Hindlimb muscle (tissue), 1 donor: ENCODE measurements around the gene RBM12. TPM values are rescaled to one million over a fixed set of nuclear protein-coding genes. Genes with fewer than 3 reads are reported as not detected.
"Not testable (repeated sequence)": the region's sequence is repeated elsewhere in the genome, so short reads cannot be mapped to it uniquely, and the experiment has no call there.

Experiments used
- DNase-seq: peaks from one replicate; pipeline ENCODE4 v3.0.0-alpha.2; 2013
- polyA plus RNA-seq: library from polyadenylated mRNA; unstranded; fragments of 120-200 nt; gene quantifications from one replicate; pipeline ENCODE4 v1.2.1, GENCODE V29; 2013; ENCODE audit not compliant: insufficient read length

Gene RBM12
- polyA plus RNA-seq, 1 donor, result 49.3 TPM

- DNase-seq, result no peak
Observed at GRCh38 chr20:35698298-35699126, 33.8 kb upstream of the RBM12 start.

GRCh38 chr20:35697696-35698297 lies 33.1 kb upstream of the RBM12 start:
- DNase-seq, result no peak

GRCh38 chr20:35695978-35696377 lies 31.3 kb upstream of the RBM12 start:
- DNase-seq, result no peak

- no peak for DNase-seq
Observed at GRCh38 chr20:35695245-35695749, 30.6 kb upstream of the RBM12 start.

- no peak for DNase-seq
Observed at GRCh38 chr20:35690265-35690664, 25.6 kb upstream of the RBM12 start.

- not testable (repeated sequence) for DNase-seq
Observed at GRCh38 chr20:35686872-35687271, 22.2 kb upstream of the RBM12 start.

GRCh38 chr20:35685368-35685767 lies 20.7 kb upstream of the RBM12 start:
- not testable (repeated sequence) for DNase-seq

- no peak for DNase-seq
Observed at GRCh38 chr20:35681960-35682359, 17.3 kb upstream of the RBM12 start.

GRCh38 chr20:35680452-35681183 lies 15.9 kb upstream of the RBM12 start:
- no peak for DNase-seq

- DNase-seq, result no peak
Observed at GRCh38 chr20:35674921-35675320, 10.2 kb upstream of the RBM12 start.

GRCh38 chr20:35673884-35674283 lies 9.2 kb upstream of the RBM12 start:
- no peak for DNase-seq

- DNase-seq, result no peak
Observed at GRCh38 chr20:35669681-35670080, 5.0 kb upstream of the RBM12 start.

GRCh38 chr20:35669221-35669620 lies 4.5 kb upstream of the RBM12 start:
- DNase-seq, result no peak

GRCh38 chr20:35665949-35666288 lies 1.2 kb upstream of the RBM12 start:
- no peak for DNase-seq

- DNase-seq, result no peak
Observed at GRCh38 chr20:35663516-35664465, 909 bp downstream of the RBM12 start.

GRCh38 chr20:35662551-35662950 lies 2.1 kb downstream of the RBM12 start:
- DNase-seq, result no peak

- DNase-seq, result no peak
Observed at GRCh38 chr20:35661908-35662307, 2.8 kb downstream of the RBM12 start.

GRCh38 chr20:35661053-35661452 lies 3.6 kb downstream of the RBM12 start:
- no peak for DNase-seq

GRCh38 chr20:35660122-35660937 lies 4.4 kb downstream of the RBM12 start:
- DNase-seq, result no peak

GRCh38 chr20:35657271-35657670 lies 7.4 kb downstream of the RBM12 start:
- DNase-seq, result no peak

- DNase-seq, result no peak
Observed at GRCh38 chr20:35654415-35654814, 10.3 kb downstream of the RBM12 start.
